ENCODE data around the gene NDST4. TPM values are rescaled to one million over a fixed set of nuclear protein-coding genes. Genes with fewer than 3 reads are reported as not detected.

NDST4 gene
- total RNA-seq, 4 donors from 2014 or later, result 0.20 to 2.2 (median 0.55) TPM

GRCh38 chr4:114879916-114880669, 233.3 kb downstream of the NDST4 start:
- 45 to 58% methylated on average over 3 of the region's 3 CpGs for WGBS, 2 donors
- H3K36me3 ChIP-seq, result no peaks in the 10 kb centered on the region

DNA sequence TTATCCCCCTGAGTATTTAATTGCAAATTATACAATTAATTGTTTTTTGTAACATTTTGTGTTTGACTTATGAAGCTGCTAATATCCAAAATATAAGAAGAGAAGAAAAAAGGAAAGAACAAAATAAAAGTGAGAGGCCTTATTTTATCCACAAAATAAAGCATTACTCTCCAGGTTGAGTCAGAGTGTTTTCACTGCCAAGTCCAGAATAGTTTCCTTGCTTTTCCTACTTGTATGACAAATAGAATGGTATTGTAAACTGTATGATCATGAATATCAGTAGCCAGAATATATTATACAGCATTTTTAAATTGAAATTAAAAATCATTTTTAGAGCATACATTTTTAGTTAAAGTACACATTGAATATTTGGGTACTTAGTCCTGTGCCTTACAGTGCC, 237.8 kb downstream of the NDST4 start:
- TF ChIP-seq POLR2A (IDR thresholded peaks at IDR 0.05), result no peak
- TF ChIP-seq EP300 (IDR thresholded peaks at IDR 0.05), result no peak
- TF ChIP-seq, protein P1, sequence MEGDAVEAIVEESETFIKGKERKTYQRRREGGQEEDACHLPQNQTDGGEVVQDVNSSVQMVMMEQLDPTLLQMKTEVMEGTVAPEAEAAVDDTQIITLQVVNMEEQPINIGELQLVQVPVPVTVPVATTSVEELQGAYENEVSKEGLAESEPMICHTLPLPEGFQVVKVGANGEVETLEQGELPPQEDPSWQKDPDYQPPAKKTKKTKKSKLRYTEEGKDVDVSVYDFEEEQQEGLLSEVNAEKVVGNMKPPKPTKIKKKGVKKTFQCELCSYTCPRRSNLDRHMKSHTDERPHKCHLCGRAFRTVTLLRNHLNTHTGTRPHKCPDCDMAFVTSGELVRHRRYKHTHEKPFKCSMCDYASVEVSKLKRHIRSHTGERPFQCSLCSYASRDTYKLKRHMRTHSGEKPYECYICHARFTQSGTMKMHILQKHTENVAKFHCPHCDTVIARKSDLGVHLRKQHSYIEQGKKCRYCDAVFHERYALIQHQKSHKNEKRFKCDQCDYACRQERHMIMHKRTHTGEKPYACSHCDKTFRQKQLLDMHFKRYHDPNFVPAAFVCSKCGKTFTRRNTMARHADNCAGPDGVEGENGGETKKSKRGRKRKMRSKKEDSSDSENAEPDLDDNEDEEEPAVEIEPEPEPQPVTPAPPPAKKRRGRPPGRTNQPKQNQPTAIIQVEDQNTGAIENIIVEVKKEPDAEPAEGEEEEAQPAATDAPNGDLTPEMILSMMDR (IDR thresholded peaks at IDR 0.05), result no peak
- no peaks in the 10 kb centered on the region for H3K36me3 ChIP-seq
- H3K27ac ChIP-seq, result no peak overlapping the region
- H3K4me1 ChIP-seq, result peaks cover 0 to 14% (median 0%) of the 10 kb centered on the region in 4 donors
- H3K9me3 ChIP-seq, result no peaks in the 10 kb centered on the region
- H3K27me3 ChIP-seq, result no peaks in the 10 kb centered on the region
- H3K4me3 ChIP-seq, result no peak overlapping the region
- DNase-seq (ENCODE audit: low spot score in 2 of 2), result no peak

More at GRCh38 chr4:114879916-114880669, 233.3 kb downstream of the NDST4 start:
- H3K27ac ChIP-seq, result no peak overlapping the region
- H3K4me3 ChIP-seq, result no peak overlapping the region
- TF ChIP-seq, protein P1 (IDR thresholded peaks at IDR 0.05), result no peak
- TF ChIP-seq POLR2A (IDR thresholded peaks at IDR 0.05) (no peak), EP300 (IDR thresholded peaks at IDR 0.05) (no peak)
- no peaks in the 10 kb centered on the region for H3K9me3 ChIP-seq
- H3K4me1 ChIP-seq, result peaks cover 0 to 9% (median 0%) of the 10 kb centered on the region in 4 donors
- no peak for DNase-seq (ENCODE audit: low spot score in 2 of 2)
- H3K27me3 ChIP-seq, result no peaks in the 10 kb centered on the region

GRCh38 chr4:114874321-114874720, 239.1 kb downstream of the NDST4 start:
- peaks cover 0 to 14% (median 0%) of the 10 kb centered on the region in 4 donors for H3K4me1 ChIP-seq
- 82 to 95% methylated on average over 1 of the region's 1 CpG for WGBS, 2 donors
- H3K4me3 ChIP-seq, result no peak overlapping the region
- no peak overlapping the region for H3K27ac ChIP-seq
- no peak for DNase-seq (ENCODE audit: low spot score in 2 of 2)
- H3K9me3 ChIP-seq, result no peaks in the 10 kb centered on the region
- TF ChIP-seq, protein P1 (IDR thresholded peaks at IDR 0.05), result no peak
- TF ChIP-seq EP300 (IDR thresholded peaks at IDR 0.05) (no peak), POLR2A (IDR thresholded peaks at IDR 0.05) (no peak)
- H3K27me3 ChIP-seq, result no peaks in the 10 kb centered on the region
- H3K36me3 ChIP-seq, result no peaks in the 10 kb centered on the region

DNA sequence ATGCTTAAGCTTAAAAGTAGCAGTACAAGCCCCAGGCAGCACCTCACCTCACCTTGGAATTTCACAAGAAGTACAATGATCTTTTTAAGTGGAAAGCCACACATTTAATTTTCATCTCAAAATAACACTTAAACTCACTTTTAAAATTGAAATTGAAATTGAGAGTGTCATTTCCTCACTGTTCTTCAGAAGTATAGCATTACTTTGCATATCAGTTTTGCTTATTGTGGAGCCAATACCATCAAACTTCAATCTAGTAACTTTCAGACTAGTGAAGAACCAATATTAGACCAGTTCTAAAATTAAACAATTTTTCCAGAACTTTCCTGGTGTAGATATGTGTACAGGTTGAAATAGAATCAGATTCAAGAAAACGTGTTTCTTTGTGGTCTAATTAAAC, 242.4 kb downstream of the NDST4 start:
- TF ChIP-seq EP300 (IDR thresholded peaks at IDR 0.05) (no peak), POLR2A (IDR thresholded peaks at IDR 0.05) (no peak)
- TF ChIP-seq, protein P1 (IDR thresholded peaks at IDR 0.05), result no peak
- Histone ChIP-seq H3K4me1 (peaks cover 0 to 7% (median 0%) of the 10 kb centered on the region in 4 donors), H3K4me3 (no peak overlapping the region), H3K9me3 (no peaks in the 10 kb centered on the region), H3K27me3 (no peaks in the 10 kb centered on the region), H3K27ac (no peak overlapping the region), H3K36me3 (no peaks in the 10 kb centered on the region)
- 82 to 83% methylated on average over 1 of the region's 1 CpG for WGBS, 2 donors
- DNase-seq (ENCODE audit: low spot score in 2 of 2), result no peak

GRCh38 chr4:114866901-114867670, 246.3 kb downstream of the NDST4 start:
- H3K27me3 ChIP-seq, result no peaks in the 10 kb centered on the region
- H3K9me3 ChIP-seq, result no peaks in the 10 kb centered on the region
- no peaks in the 10 kb centered on the region for H3K4me1 ChIP-seq
- WGBS, 2 donors, result 30 to 62% methylated on average over 2 of the region's 2 CpGs
- TF ChIP-seq EP300 (IDR thresholded peaks at IDR 0.05) (no peak), POLR2A (IDR thresholded peaks at IDR 0.05) (no peak)
- TF ChIP-seq, protein P1 (IDR thresholded peaks at IDR 0.05), result no peak
- H3K27ac ChIP-seq, result no peak overlapping the region
- no peak overlapping the region for H3K4me3 ChIP-seq
- DNase-seq (ENCODE audit: low spot score in 2 of 2), result no peak
- no peaks in the 10 kb centered on the region for H3K36me3 ChIP-seq
